PFSK-1 (cell line): ENCODE measurements around the gene HTR4.

Experiments used
- POLR2AphosphoS5 ChIP-seq: IDR thresholded peaks from 2 replicates; pipeline ENCODE4 v1.6.1; 2012; ENCODE audit warnings: low read depth, mild to moderate bottlenecking, control low read depth, low read length, moderate library complexity
- SIN3A ChIP-seq: IDR thresholded peaks from 2 replicates; pipeline ENCODE4 v1.6.1; 2012; ENCODE audit warnings: mild to moderate bottlenecking, low read length, moderate library complexity, borderline replicate concordance; ENCODE audit not compliant: insufficient read depth

DNA sequence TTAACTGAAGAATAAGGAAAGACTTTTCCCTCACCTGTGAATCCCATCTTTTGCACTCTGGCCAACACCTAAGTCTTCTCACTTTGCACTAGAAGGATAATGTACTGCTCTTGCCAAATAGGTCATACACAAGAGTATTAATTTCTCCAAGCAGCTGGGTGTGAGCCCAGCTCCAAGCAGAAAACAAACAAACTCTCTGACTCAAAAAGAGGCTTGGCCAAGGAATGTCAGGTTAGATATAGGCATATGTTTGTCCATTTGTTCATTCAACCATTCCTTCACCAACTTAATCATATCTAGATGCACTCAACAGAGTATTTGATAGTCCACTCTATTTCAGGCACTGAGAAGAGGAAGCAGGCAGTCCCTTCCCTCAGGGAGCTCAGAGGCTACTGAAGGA is 84.4 kb downstream of the HTR4 start:
- no peak for TF ChIP-seq POLR2AphosphoS5
- TF ChIP-seq SIN3A: no peak
